Hematopoietic multipotent progenitor cell treated with erythropoietin and hydrocortisone succinate and interleukin-3 and kit ligand, for 6 days (in vitro differentiated cells): ENCODE results near the gene ROBO3.
A peak's percentile ranks its signal among the peaks of the same experiment; 100 is the strongest.

ENCODE experiments used
- DNase-seq: peaks from one replicate; pipeline ENCODE4 v3.0.0-alpha.2; 2015

ROBO3 gene, protein sequence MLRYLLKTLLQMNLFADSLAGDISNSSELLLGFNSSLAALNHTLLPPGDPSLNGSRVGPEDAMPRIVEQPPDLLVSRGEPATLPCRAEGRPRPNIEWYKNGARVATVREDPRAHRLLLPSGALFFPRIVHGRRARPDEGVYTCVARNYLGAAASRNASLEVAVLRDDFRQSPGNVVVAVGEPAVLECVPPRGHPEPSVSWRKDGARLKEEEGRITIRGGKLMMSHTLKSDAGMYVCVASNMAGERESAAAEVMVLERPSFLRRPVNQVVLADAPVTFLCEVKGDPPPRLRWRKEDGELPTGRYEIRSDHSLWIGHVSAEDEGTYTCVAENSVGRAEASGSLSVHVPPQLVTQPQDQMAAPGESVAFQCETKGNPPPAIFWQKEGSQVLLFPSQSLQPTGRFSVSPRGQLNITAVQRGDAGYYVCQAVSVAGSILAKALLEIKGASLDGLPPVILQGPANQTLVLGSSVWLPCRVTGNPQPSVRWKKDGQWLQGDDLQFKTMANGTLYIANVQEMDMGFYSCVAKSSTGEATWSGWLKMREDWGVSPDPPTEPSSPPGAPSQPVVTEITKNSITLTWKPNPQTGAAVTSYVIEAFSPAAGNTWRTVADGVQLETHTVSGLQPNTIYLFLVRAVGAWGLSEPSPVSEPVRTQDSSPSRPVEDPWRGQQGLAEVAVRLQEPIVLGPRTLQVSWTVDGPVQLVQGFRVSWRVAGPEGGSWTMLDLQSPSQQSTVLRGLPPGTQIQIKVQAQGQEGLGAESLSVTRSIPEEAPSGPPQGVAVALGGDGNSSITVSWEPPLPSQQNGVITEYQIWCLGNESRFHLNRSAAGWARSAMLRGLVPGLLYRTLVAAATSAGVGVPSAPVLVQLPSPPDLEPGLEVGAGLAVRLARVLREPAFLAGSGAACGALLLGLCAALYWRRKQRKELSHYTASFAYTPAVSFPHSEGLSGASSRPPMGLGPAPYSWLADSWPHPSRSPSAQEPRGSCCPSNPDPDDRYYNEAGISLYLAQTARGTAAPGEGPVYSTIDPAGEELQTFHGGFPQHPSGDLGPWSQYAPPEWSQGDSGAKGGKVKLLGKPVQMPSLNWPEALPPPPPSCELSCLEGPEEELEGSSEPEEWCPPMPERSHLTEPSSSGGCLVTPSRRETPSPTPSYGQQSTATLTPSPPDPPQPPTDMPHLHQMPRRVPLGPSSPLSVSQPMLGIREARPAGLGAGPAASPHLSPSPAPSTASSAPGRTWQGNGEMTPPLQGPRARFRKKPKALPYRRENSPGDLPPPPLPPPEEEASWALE (N-terminal part only)

DNA sequence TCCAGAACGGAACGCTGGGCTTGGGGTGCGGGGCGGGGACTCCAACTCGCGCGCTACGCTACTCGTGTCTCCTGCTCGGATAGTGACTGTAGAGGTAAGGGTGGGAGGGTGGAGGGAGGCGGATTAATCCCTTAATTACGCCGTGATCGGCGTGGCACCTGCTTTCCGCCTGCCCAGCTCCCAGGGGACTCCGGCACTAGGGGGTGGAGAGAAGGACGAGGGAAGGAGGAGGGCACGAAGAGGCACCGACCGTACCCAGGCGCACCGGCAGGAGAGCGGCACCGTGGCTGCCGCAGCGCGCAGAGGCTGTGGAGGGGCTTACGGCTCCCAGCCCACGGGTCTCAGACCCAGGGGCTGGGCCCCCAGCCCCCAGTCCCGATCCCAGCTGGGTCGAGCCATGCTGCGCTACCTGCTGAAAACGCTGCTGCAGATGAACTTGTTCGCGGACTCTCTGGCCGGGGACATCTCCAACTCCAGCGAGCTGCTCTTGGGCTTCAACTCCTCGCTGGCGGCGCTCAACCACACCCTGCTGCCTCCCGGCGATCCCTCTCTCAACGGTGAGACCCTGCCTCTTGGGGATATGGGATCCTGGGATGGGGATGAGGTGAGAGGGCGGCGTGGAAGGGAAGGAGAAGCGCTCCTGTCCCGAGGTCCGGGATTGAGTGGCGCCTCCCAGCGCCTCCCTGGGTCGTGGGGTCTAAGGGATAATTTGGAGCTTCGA lies at the start of gene ROBO3:
TSS of gene ROBO3 (plus strand) at position 252 of the 721 bp plus-strand sequence. CDS start at position 398, 146 bp downstream.
- no peak for DNase-seq

DNA sequence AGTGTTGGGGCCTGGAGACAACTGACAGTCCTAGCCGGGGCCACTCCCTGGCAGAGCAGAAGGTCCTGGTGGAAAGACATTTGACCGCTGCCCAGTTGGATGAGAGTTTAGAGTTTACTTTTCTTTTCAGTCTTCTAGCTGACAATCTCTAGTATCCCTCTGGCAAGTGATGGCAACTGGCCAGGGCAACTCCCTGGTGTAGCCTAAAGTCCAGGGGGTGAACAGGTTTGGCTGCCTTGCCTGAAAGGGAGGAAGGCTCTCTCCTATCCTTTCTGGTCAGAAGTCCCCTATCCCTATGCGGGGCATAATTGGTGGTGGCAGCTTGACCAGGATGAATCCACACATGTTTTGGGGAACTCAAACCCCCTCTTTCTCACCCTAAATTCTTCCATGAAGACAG lies 48.2 kb upstream of the ROBO3 start:
- DNase-seq = no peak

DNA sequence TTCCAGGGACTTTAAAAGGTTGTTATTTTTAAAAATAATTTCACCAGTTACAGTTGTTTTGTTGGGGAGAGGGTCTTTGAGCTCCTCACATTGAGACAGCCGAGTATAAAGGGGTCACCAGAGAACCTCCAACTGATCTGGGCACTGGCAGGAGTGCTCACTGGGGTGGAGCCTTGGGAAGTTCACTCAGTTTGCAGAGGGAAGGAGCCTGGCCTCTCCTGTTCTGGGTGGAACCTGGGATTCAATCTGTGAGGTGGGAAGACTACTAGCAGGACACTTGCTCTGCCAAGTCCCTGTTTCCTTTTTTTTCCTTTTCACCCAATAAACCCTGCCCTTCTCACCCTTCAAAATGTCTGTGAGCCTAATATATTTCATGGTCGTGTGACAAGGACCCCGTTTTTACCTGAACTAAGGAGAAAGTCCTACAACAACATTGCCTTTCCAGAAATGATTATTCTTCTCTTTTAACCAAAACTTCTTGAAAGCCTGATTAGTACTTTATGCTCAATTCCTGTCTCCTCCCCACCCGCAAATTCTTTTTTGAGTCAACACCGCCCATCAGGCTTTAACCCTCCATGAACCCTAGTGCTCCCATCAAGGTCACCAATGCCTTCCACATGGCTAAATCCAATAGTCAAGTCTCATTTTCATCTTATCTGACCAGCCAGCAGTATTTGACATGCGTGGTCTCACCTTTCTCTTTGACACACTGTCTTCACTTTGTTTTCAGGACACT lies 43.1 kb upstream of the ROBO3 start:
- no peak for DNase-seq

DNA sequence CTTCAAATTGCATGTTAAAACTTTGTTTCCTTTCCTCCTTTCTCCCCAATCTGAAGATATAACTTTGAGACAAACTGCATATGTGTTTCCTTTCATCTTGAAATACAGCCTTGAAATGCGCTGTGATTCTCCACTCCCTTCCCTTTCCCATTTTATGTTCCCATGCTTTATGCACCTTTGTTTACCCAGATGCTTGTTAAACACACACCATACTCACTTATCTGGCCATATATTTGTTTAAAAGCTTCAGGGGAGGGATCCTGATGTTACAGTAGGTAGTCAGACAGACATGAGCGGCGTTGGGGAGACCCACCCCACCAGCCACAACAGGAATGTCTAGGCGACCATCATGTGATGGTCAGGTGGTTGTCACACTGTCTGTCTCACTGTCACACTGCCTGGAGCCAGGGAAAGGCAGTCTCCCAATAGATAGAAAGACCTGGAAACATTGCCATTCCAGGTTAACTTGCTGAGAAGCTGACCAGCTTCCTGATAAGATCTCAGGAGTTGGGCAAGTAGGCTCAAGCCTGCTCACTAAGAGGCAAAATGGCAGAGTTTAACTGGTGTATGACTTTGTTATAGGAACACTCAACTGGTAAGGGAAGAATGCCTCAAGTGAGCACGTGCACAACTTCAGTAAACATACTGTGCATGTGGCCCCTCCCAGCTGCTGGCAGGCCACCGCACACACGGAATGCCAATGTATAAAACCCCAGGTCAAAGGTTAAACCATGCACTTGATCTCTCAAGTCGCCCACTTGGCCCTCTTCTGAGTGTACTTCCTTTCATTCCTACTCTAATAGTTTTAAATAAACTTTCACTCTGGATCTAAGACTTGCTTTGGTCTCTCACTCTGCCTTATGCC lies 41.5 kb upstream of the ROBO3 start:
- DNase-seq = no peak

DNA sequence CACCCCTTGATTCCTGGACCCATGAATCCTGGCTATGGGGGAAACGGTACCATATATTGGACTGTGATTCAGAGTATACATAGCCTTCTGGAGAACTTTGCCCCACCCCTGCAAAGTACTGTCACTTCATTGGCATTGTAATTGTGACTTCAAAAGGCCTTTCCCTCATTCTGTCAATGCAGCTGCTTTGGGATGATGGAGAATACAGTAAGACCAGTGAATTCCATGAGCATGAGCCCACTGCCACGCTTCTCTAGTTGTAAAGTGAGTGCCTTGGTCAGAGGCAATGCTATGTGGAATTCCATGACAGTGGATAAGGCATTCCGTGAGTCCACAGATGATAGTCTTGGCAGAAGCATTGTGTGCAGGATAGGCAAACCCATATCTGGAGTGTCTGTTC lies 39.4 kb upstream of the ROBO3 start:
- no peak for DNase-seq

DNA sequence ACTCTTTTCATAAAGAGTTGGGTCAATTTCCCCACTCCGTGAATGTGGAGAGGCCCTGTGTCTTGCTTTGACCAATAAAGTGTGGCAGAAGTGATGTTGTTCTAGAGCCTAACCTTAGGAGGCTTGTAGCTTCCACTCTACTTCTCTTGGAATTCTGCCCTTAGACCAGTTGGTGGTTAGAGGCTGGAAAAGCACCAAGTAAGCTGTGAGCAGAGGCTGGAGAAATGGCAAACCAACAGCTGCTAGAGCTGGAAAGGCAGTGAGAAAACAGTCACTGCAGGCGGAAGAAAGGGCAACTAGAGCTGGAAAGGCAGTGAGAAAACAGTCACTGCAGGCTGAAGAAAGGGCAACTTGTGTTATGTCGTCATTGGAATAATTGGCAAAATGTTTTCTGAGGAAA lies 35.2 kb upstream of the ROBO3 start:
- DNase-seq = no peak

DNA sequence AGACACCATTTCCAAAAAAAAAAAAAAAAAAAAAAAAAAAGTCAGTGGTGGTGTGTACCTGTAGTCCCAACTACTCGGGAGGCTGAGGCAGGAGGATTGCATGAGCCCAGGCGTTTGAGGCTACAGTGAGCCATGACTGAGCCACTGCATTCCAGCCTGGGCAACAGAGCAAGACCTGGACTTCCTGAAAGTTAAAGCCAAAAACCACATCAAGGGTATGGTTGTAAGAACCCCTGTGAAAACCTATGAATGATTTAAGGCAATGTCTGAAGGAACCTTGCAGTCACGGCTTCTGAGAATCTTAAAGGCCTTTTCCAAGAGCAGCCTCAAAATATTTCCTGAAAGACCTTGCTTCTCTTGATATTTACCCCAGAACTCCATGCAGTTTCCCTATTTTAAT lies 34.5 kb upstream of the ROBO3 start:
- DNase-seq = no peak

DNA sequence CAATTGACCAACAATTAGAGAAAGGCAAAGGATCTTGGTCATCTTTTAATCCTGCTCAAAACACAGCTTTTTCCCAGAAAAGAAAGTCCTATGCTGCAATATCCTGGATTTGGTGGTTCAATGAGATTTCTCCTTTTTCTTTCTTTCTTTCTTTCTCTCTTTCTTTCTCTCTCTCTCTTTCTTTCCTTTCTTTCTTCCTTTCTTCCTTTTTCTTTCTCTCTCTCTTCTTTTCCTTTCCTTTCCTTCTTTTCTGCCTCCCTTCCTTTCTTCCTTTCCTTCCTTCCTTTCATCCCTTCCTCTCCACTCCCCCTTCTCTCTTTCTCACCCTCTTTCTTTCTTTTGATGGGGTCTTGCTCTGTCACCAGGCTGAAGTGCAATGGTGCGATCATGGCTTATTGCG lies 33.3 kb upstream of the ROBO3 start:
- DNase-seq = no peak

DNA sequence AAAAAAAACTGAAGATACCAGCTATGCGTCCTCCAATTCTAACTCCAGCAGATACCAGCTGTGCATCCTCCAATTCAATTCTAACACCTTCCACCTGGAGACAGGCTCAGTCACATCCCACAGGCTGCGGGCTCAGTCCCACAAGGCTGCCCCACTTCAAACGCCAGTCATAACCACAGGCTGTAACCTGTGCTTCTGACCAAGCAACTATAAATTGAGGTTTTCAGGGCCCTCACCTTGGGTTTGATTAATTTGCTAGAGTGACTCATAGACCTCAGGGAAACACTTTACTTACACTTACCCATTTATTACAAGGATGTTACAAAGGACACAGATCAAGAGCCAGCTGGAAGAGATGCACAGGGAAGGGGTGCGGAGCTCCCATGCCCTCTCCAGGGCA lies 32.7 kb upstream of the ROBO3 start:
- DNase-seq = no peak

DNA sequence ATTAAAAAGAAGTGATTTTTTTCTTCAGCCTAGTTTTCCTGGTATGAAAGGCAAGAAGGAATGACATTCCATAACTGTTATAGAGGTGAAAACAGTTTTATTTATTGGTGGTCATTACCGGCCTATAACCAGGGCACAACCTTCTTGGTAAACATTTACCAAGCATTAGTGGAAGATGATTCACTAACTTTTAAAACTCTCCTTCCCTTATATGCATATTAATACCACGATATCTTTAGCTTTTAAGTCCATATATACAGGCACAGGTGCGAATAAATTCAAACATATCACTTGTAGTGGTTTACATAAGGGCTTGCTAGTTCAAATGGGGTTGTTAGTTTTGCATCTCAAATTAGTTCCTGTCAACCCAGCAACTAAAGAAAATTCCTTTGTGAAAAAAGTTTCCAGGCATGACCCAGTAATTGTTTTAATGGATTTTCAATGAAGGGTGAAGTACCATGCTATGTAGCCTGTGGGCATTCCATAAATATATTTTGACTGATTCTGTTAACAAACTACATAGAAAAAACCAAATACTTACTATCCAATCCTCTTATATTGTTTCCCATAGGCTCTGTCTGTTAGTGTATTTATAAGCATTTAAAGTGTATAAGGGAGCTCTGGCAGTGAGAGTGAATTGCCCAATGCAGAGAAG lies 30.6 kb upstream of the ROBO3 start:
- DNase-seq = no peak

DNA sequence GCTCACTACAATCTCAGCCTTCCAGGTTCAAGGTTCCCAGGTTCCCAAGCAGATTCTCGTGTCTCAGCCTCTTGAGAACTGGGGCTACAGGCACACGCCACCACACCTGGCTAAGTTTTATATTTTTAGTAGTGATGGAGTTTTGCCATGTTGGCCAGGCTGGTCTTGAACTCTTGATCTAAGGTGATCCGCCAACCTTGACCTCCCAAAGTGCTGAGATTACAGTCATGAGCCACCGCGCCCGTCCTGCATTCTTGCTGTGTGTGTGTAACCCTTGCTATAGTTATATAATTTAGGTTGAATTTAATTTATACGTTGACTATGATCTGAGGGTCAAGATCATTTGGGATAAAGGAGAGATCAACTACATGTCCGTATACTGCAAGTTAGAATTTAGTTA lies 29.3 kb upstream of the ROBO3 start:
- no peak for DNase-seq

DNA sequence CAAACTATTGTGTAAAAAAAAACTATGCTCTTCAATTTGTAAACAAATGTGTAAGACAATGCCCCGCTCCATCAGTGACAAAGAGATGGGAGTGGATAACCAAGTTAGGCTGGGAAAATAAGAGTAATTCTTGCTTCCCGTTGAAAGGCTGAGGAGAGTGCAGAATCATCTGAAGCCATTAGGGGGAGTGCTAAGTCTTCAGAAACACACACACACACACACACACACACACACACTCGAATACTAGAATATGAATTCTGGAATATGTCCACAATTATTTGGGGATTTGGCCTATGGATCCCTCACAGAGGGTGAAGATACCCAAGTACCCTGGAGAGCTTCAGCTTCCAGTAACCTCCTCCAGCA lies 27.8 kb upstream of the ROBO3 start:
- DNase-seq = peak; percentile 76

DNA sequence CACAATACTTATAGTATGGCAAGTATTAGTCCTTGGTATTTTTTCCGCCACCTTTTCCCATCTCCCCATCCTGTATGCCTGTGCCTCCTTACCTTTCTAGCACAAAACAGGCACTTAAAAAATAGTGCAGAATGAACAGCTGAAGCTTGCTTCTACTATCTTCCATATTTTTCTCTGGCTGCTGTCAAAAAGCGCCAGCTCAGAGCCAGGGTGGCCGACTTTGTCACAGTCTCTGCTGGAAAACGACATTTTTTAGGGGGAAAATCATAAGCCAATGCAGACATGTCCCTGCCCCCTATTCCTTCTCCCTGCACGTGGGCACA lies 26.5 kb upstream of the ROBO3 start:
- DNase-seq = no peak

DNA sequence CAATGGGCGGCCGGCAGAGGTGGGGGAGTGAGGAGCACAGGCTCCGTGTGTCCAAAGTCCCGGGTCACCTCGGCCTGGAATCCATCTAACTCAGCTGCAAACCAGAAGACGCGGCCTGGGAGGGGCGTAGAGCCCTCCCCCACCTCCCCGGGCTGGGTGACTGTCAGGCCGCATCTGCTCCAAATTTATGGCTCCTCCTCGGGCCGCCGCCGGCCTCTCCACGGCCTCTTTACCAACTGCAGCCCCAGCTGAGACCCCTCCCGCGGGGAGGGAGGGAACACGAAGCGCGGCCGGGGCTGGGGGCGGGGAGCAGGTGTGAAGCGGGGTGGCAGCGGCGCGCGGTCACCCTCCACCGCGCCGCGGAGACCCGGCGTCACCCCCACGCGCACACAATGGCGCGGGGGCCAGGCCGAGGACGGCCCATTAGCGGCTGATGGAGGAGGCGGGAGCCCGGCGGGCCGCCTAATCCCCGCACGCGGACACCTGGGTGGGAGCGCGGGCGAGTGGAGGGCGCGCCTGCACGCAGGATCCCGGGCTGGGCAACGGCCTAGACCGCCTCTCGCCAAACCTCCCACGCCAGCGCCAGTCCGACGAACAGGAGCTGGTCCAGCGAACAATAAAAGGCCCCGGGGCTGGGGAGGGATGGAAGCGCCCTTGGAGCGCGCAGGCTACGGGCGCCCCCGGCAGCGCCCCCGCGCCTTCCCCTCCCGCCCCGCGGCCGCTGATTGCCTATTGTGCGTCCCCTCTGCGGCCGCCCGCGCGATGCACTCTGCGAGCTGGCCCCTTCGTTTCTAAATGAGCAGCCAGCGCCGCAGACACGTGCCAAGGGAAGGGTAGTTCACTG lies 25.9 kb upstream of the ROBO3 start:
- DNase-seq = no peak

DNA sequence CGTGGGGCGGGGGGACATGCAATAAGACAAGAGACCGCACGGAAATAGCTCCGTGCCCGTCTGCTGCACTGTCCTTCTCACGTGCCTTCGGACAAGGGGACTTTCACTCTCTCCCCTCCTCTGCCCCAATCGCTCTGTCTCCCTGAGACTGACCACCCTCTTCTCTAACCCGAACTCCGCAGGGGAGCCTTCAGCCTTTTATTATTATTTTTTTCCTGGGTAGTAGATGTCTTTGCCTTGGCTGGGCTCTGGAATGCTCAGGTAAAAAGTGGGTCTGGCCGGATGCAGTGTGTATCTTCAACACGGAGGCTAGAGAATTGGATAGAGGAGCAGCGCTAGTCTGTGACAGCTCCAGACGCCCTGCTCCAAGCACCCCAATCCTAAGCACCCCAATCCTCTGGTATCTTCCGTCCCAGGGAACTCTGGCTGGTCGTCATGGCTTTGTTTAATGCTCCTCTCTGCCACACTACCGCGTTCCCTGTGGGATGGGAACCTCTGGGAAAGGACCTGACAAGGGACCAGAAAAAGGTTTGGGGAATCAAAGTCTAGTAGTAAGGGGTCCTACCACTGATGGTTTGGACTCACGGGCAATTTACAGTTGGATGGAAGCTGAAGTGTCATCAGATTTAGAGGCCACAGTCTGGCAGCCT lies 25.1 kb upstream of the ROBO3 start:
- DNase-seq = no peak

DNA sequence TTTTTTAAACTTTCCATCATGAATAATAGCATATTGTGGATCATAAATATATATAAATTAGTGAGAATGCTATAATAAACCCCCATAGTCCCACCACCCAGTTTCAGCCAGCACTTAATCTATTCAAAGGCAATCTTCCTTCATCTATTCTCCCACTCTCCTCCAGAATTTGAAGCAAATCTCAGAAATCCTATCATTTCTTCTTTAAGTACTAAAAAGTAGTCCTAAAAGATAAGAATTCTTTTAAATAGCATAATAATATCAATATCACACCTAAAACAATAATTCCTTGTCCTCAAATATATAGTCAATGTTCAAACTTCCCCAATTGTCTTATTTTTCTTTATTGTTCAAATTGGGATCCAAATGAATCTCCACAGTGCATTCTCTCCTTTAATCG lies 24.6 kb upstream of the ROBO3 start:
- no peak for DNase-seq

DNA sequence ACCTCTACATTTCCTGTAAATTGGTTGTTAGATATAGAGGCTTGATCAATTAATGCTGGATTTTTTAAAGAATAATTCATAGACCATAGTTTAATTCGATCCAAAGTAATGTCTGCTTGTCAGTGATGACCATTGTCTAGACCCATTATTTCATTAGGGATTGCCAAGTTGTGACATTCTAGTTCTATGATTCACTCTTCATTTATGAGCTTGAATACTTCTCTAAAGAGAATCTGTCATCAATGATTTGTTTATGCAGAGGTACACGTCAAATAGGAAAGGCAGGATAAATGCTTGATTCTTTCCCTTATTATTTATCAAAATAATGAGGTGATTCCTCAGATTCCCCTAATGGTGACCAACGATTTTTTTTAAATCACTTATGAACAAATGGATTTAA lies 24.0 kb upstream of the ROBO3 start:
- no peak for DNase-seq

DNA sequence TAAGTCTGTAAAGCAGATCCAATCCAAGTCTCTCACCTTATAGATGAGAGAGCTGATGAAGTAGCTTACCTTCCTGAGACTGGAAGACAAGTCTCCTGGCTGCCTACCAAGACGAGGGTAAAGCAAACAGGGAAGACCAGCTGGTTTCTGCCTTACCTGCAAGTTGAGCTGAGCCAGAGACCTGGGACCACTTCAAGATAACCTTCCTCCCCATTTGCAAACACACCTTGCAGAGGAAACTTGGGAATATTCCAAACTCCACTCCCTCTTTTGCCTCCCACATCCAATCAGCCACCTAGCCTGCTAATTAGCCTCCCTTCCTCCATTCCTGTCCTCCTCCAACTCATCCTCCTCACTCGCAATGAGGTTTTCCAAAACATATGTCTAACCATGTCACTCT lies 23.4 kb upstream of the ROBO3 start:
- DNase-seq = no peak

DNA sequence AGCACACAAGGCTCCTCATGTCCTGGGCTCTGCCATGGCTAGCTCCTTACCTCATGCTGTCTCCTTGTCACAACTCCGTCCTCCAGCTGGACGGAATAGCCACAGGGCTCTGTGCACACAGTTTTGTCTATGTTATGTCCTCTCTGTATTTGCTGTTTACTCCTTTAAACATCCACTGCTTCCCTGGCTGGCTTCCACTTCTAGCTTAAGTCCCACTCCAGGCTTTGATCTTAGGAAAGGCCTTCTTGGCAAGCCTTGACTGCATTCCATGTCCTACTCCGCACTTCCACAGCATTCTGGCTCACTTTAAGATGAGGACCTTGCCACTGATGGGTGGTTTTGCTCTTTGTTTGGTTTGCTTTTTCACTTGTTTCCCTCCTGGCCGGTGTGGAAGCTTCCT lies 22.9 kb upstream of the ROBO3 start:
- DNase-seq = no peak
